LoVo (cell line): ENCODE data around the gene SCRN3.
"Not testable (repeated sequence)": the region's sequence is repeated elsewhere in the genome, so short reads cannot be mapped to it uniquely, and the experiment has no call there.

Experiments
- DNase-seq: peaks from one replicate; pipeline ENCODE4 v3.0.0-alpha.2; 2016; ENCODE audit warnings: low spot score

SCRN3 gene

DNA sequence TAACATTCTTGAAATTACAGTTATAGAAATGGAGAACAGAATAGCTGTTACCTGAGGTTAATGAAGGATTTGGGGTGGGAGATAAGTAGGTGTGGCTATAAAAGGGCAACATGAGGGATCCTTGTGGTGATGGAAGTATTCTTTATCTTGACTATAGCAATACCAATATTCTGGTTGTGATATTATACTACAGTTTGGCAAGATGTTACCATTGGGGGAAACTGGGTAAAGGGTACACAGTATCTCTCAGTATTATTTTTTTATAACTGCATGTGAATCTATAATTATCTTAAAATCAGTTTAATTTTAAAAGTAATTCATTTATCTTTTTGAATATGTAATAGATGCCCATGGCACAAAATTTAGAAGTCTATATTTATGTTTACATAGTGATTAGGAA is 8.1 kb downstream of the SCRN3 start:
- no peak for DNase-seq

DNA sequence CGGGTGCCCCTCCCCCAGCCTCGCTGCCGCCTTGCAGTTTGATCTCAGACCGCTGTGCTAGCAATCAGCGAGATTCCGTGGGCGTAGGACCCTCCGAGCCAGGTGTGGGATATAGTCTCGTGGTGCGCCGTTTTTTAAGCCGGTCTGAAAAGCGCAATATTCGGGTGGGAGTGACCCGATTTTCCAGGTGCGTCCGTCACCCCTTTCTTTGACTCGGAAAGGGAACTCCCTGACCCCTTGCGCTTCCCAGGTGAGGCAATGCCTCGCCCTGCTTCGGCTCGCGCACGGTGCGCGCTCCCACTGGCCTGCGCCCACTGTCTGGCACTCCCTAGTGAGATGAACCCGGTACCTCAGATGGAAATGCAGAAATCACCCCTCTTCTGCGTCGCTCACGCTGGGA is 14.5 kb downstream of the SCRN3 start:
- not testable (repeated sequence) for DNase-seq

DNA sequence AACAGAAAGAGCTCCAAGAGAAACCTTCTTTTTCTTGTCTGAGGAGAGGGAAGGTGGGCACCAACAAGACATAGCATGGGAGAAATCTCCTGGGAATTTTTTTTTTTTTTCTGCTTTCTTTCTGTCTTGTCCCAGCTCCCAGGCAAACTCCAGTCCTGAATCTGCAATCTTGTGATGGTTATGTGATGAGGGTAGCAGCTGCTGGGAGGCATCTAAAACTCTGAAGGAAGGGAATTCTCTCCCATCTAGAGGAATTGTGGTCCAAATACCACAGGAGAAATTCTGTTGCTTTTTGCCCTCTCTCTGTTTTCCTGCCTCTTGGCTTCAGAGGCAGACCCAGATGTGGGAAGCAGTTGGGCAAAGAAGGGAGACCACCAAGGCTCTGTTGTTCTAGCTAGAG is 16.7 kb downstream of the SCRN3 start:
- no peak for DNase-seq

DNA sequence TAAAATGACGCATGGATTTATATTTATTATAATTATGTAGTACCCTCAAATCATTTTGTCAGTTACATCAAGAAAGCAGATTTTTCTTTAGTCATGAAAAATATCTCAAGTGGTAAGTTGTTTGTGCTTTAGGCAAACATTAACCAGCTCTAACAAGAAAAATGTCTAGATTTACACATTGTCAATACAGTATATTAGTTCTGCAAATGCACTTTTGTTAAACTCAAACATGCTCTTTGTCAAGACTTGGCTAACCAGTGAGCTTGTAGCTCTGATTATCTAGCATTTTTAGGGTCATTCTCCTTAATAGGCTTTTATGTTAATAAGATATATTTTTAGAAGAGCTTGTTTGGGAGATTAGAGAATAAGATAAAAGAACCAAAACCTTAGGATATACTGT is 32.7 kb downstream of the SCRN3 start:
- no peak for DNase-seq

DNA sequence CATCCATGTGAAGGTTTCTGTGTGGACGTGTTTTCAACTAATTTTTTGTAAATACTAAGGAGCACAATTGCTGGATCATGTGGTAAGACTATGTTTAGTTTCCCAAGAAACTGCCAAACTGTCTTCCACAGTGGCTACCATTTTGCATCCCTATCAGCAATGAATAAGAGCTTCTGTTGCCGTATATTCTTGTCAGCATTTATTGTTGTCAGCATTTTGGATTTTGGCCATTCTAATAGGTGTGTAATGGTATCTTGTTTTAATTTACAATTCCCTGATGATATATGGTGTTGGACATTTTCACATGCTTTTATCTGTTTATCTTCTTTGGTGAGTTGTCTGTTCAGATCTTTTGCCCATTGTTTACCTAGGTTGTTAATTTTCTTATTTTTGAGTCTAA is 34.5 kb downstream of the SCRN3 start:
- no peak for DNase-seq

GRCh38 chr2:174431902-174432301 is 36.4 kb downstream of the SCRN3 start:
- no peak for DNase-seq

GRCh38 chr2:174436351-174436750 is 40.8 kb downstream of the SCRN3 start:
- DNase-seq, result no peak

GRCh38 chr2:174438146-174438886 is 42.8 kb downstream of the SCRN3 start:
- DNase-seq, result no peak

GRCh38 chr2:174439323-174439722 is 43.8 kb downstream of the SCRN3 start:
- DNase-seq, result no peak

DNA sequence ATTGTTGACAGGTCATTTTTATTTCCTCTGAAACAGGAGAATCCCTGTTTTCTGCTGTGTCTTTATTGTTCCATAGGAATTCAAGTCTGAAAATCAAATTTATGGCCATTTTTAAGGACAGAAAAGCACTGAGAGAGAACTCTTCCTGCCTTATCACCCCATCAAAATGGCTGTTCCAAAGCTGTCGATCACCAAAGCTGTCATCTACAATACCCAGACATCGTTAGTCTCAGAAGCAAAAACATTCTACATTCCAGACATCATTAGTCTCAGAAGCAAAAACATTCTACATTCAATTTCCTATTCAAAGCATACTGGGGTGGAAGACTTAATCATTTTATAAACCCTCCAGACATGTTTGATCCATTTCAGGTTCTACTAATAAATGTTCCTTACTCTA is 44.4 kb downstream of the SCRN3 start:
- no peak for DNase-seq

- peak; percentile 38 for DNase-seq
These were observed 47.3 kb downstream of the SCRN3 start for GRCh38 chr2:174442546-174443510.

DNA sequence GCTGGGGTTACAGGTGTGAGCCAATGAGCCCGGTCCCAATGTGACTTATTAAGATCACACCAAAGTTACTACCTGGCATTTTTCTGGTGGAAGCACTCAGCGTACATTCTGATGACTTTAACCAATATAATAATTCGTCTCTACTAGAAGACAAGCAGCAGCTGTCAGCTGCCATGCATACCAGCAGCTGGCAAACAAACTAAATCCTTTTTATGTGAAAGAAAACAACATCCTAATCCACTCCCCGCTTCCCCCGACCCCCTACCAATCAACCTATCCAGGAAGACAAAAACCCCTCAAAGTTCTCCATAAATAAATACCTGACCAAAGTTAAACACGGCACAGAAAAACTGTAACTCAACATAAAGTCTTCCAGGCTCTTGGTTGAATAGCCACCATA is 49.2 kb downstream of the SCRN3 start:
- DNase-seq, result no peak

DNA sequence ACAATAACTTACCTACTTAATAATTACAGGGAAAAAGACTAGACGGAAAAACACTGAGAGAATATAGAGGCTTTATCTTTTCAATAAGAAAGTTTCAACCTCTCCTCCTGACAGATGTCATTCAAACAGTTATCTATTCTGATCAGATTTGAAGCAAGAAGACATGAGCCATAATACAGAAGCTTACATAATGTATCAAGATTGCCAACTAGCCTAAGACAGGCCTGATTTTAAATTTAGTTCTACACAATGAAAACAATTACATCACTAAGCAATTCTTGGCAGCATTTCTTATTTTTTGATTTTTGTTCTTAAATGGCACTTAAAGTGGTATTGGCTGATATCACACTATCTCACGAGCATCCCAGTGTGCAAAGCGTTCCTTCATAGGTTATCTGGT is 49.7 kb downstream of the SCRN3 start:
- no peak for DNase-seq

DNA sequence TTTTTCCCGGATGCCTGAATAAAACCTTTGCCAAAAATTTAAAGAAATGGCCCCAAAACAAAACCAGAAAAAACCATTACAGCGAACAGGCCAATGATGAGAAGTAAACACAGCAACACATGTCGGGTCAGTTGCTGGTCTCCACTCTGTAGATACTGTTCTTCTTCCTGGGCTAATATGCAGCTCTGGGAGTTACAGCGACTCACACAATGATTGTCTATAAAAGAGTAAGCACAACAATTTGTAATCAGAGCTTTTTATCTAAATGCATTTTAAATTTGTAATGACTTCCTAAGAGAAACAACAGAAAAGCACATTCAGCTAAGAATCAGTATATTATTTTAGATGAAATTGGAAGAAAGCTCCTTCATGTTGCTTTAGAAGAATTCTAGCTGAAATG is 51.0 kb downstream of the SCRN3 start:
- DNase-seq, result no peak

DNA sequence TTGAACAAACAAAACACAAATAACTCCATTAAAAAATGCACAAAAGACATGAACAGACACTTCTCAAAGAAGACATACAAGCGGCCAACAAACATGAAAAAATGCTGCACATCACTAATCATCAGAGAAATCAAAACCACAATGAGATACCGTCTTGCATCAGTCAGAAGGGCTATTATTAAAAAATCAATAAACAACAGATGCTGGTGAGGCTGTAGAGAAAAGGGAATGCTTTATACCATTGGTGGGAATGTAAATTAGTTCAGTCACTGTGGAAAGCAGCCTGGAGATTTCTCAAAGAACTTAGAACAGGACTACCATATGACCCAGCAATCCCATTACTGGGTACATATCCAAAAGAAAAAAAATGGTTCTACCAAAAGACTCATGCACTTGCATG is 53.5 kb downstream of the SCRN3 start:
- no peak for DNase-seq

GRCh38 chr2:174450021-174450816 is 54.7 kb downstream of the SCRN3 start:
- no peak for DNase-seq

- DNase-seq, result no peak
These were observed 59.0 kb downstream of the SCRN3 start for GRCh38 chr2:174454566-174454965.

GRCh38 chr2:174461221-174461620 is 65.7 kb downstream of the SCRN3 start:
- DNase-seq, result no peak

DNA sequence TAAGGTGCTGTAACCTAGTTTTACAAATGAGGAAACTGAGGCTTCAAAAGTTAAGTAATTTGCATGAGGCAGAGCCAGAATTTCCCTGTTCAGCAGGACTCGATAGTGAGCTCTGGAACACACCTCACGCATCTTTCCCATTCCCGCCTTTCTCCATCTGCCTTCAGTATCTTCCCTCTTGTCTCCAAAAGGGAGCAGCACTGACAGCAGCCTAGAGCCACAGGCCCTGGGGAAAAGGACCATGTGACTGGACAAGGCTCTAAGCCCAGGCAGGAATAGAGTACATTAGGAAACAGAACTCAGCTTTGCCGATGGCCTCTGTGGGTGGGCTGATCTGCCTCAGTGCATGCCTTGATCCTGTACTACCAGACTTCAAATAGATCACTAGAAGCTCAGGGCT is 69.8 kb downstream of the SCRN3 start:
- DNase-seq, result no peak

- no peak for DNase-seq
These were observed 78.3 kb downstream of the SCRN3 start for GRCh38 chr2:174473796-174474195.

GRCh38 chr2:174477759-174478158 is 82.2 kb downstream of the SCRN3 start:
- no peak for DNase-seq
